ENCODE measurements around the gene GCLC.

DNA sequence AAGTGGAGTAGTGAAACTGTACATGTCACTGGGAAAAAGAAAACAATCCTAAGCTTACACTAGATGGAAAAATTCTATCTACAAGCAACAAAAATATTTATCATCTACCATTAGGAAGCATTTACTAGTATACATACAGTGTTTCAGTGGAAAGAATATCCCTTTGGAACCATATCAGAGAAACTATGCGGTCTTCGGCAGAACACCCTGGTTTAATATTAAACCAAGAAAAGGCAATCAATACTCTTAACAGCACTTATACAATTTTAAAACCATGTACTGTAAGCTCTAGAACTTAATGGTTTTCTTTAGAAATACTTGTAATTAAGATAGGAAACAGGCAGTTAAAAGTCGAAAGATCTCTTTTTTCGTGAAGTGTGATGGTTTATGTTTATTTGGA lies 32.3 kb downstream of the GCLC start:
- TF ChIP-seq, protein P1, sequence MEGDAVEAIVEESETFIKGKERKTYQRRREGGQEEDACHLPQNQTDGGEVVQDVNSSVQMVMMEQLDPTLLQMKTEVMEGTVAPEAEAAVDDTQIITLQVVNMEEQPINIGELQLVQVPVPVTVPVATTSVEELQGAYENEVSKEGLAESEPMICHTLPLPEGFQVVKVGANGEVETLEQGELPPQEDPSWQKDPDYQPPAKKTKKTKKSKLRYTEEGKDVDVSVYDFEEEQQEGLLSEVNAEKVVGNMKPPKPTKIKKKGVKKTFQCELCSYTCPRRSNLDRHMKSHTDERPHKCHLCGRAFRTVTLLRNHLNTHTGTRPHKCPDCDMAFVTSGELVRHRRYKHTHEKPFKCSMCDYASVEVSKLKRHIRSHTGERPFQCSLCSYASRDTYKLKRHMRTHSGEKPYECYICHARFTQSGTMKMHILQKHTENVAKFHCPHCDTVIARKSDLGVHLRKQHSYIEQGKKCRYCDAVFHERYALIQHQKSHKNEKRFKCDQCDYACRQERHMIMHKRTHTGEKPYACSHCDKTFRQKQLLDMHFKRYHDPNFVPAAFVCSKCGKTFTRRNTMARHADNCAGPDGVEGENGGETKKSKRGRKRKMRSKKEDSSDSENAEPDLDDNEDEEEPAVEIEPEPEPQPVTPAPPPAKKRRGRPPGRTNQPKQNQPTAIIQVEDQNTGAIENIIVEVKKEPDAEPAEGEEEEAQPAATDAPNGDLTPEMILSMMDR (conservative IDR thresholded peaks at IDR 0.05; ENCODE audit: low read depth, low read length), result no peak
- no peak for TF ChIP-seq EZH2 (IDR thresholded peaks at IDR 0.05; ENCODE audit: borderline replicate concordance, low read depth, low read length, poor library complexity, severe bottlenecking)

All from A673 (cell line).